ENCODE results near the gene WWC1. TPM values are rescaled to one million over a fixed set of nuclear protein-coding genes. Genes with fewer than 3 reads are reported as not detected.
"Not testable (repeated sequence)": the region's sequence is repeated elsewhere in the genome, so short reads cannot be mapped to it uniquely, and the experiment has no call there.

Gene WWC1
- total RNA-seq, 3 donors from 2014 or later = 14.7 to 37.0 (median 17.2) TPM

DNA sequence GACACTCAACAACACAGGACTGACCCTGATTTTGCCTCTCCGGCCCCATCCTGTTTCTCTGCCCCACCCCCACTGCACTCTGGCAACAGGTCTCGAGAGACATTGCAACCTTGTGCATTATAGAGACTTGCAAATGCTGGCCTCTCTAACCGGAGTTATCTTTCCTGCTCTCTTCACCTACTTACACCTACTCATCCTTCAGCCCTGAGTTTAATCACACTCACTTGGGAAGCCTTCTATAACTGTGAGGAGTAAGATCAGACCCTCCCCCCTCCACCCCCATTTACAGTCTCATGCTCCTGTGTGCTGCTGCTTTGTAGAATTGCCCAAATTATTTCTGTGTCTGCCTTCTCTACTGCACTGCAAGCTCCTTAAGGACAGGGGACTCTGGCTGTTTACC, 42.8 kb downstream of the WWC1 start:
- ATAC-seq (no peak), DNase-seq (no peak)
- Histone ChIP-seq H3K9me3 (no peaks in the 10 kb centered on the region), H3K4me1 (ENCODE audit: low read depth) (peaks cover 5% of the 10 kb centered on the region), H3K36me3 (ENCODE audit: low read depth) (no peaks in the 10 kb centered on the region), H3K4me3 (no peak overlapping the region)
- intact Hi-C loops (cut with DNase I, micrococcal nuclease) = no loop called here
- no peak for TF ChIP-seq CTCF (IDR thresholded peaks at IDR 0.05)

DNA sequence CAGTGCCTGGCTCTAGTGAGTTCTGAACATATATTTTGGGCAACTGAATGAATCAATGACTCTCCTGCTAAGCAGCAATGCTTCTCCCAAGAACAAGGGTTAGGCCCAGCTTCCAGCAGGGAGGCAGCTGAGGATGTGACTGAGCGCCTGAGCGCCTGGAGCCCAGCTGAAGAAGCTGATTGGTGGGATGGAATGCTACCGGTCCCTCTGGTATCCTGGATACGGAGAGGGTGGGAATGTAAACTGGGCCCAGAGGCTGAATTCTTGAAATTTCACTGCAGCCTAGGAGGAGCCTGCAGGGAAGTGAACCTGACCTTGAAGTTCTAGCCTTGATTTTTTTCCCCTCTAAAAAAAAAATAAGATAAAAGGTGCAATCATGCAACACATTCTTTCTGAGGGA, 43.2 kb downstream of the WWC1 start:
- ATAC-seq = no peak
- no peaks in the 10 kb centered on the region for H3K9me3 ChIP-seq

GRCh38 chr5:168337361-168337760, 45.9 kb downstream of the WWC1 start:
- ATAC-seq (no peak), DNase-seq (no peak)
- no peak overlapping the region for H3K4me3 ChIP-seq
- intact Hi-C loops (cut with DNase I, micrococcal nuclease) = no loop called here
- TF ChIP-seq CTCF (IDR thresholded peaks at IDR 0.05) = no peak
- H3K36me3 ChIP-seq (ENCODE audit: low read depth) = no peaks in the 10 kb centered on the region
- no peaks in the 10 kb centered on the region for H3K9me3 ChIP-seq
- H3K4me1 ChIP-seq (ENCODE audit: low read depth) = peaks cover under 1% of the 10 kb centered on the region

More for the DNA sequence above, 43.2 kb downstream of the WWC1 start:
- Histone ChIP-seq H3K36me3 (ENCODE audit: low read depth) (no peaks in the 10 kb centered on the region), H3K4me1 (ENCODE audit: low read depth) (peaks cover 1% of the 10 kb centered on the region), H3K4me3 (no peak overlapping the region)
- no peak for TF ChIP-seq CTCF (IDR thresholded peaks at IDR 0.05)
- intact Hi-C loops (cut with DNase I, micrococcal nuclease) = no loop called here
- no peak for DNase-seq

- DNase-seq (no peak), ATAC-seq (no peak)
- H3K4me1 ChIP-seq (ENCODE audit: low read depth) = peaks cover 11% of the 10 kb centered on the region
- H3K4me3 ChIP-seq = no peak overlapping the region
- no peaks in the 10 kb centered on the region for H3K36me3 ChIP-seq (ENCODE audit: low read depth)
- intact Hi-C loops (cut with DNase I, micrococcal nuclease) = no loop called here
- TF ChIP-seq CTCF (IDR thresholded peaks at IDR 0.05) = no peak
- H3K9me3 ChIP-seq = no peaks in the 10 kb centered on the region
Observed at GRCh38 chr5:168339109-168339771, 47.8 kb downstream of the WWC1 start.

DNA sequence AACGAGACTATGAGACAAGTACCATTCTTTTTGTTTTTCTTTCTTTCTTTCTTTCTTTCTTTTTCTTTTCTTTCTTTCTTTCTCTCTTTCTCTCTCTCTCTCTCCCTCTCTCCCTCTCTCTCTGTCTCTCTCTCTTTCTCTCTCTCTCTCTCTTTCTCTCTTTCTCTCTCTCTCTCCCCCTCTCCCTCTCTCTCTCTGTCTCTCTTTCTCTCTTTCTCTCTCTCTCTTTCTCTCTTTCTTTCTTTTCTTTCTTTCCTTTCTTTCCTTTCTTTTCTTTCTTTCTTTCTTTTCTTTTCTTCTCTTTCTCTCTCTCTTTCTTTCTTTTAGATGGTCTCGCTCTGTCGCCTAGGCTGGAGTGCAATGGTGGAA, 48.3 kb downstream of the WWC1 start:
- DNase-seq; intact Hi-C loops (cut with DNase I, micrococcal nuclease); H3K9me3 ChIP-seq; H3K4me3 ChIP-seq; H3K36me3 ChIP-seq (ENCODE audit: low read depth); ATAC-seq: not testable (repeated sequence)
- peaks cover 11% of the 10 kb centered on the region for H3K4me1 ChIP-seq (ENCODE audit: low read depth)

DNA sequence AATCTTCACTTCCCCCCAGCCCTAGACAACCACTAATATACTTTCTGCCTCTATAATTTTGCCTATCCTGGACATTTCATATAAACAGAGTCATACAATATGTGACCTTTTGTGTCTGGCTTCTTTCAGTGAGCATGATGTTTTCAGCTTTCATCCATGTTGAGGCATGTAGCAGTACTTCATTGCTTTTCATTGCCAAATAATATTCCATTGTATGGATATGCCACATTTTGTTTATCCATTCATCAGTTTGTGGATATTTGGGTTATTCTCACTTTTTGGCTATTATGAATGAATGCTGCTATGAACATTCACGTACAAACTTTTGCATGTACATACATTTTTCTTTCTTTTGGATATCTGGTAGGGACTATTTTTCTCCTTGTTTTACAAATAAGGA, 49.0 kb downstream of the WWC1 start:
- no peak for TF ChIP-seq CTCF (IDR thresholded peaks at IDR 0.05)
- Histone ChIP-seq H3K4me3 (no peak overlapping the region), H3K4me1 (ENCODE audit: low read depth) (peaks cover 11% of the 10 kb centered on the region), H3K9me3 (no peaks in the 10 kb centered on the region), H3K36me3 (ENCODE audit: low read depth) (no peaks in the 10 kb centered on the region)
- DNase-seq (no peak), ATAC-seq (no peak)
- intact Hi-C loops (cut with DNase I, micrococcal nuclease) = no loop called here
